T-helper 17 cell (primary cell): Measurements from ENCODE around the gene MCC. TPM values are rescaled to one million over a fixed set of nuclear protein-coding genes. Genes with fewer than 3 reads are reported as not detected.

Experiments
- ATAC-seq: fragments of 150-1000 bp; cut with Tn5 transposase; 2 replicates; pipeline ENCODE4 v1.10.0; 2021; ENCODE audit warnings: mild to moderate bottlenecking, moderate library complexity
- DNase-seq, 3 donors: peaks; one replicate each; pipeline versions ENCODE4 v3.0.0 to v3.0.0-alpha.2; 2020 to 2021
- H3K9me3 ChIP-seq: one replicate; pipeline ENCODE4 v1.7.0; 2013; ENCODE audit warnings: low read length, mild to moderate bottlenecking; ENCODE audit not compliant: control insufficient read depth, poor library complexity, severe bottlenecking
- H3K27ac Mint-ChIP-seq: one replicate; pipeline ENCODE4 v1.8.0; 2022; ENCODE audit warnings: mild to moderate bottlenecking, moderate library complexity, mixed read lengths
- H3K27me3 Mint-ChIP-seq: one replicate; pipeline ENCODE4 v1.8.0; 2022; ENCODE audit warnings: mixed read lengths
- H3K36me3 Mint-ChIP-seq: one replicate; pipeline ENCODE4 v1.8.0; 2022; ENCODE audit warnings: low read depth, mixed read lengths
- H3K4me1 Mint-ChIP-seq: one replicate; pipeline ENCODE4 v1.8.0; 2022; ENCODE audit warnings: mild to moderate bottlenecking, mixed read lengths
- H3K4me3 Mint-ChIP-seq: one replicate; pipeline ENCODE4 v1.8.0; 2022; ENCODE audit warnings: mild to moderate bottlenecking, moderate library complexity, mixed read lengths
- total RNA-seq, 4 donors: library from RNA in 2 of 4; stranded (reverse) in 2 of 4; gene quantifications; one replicate each; pipeline ENCODE4 v1.2.3 and lab custom pipeline; 2022 to 2026

Gene MCC
- total RNA-seq, 2 donors from 2014 or later, result 2.2 to 4.4 TPM

GRCh38 chr5:112986224-112986623, 502.0 kb downstream of the MCC start:
- no peak for ATAC-seq
- H3K27ac Mint-ChIP-seq, result peak overlapping the region; percentile 70

GRCh38 chr5:112983363-112983762, 504.9 kb downstream of the MCC start:
- DNase-seq, result no peak
- H3K9me3 ChIP-seq, result no peaks in the 10 kb centered on the region
- H3K4me3 Mint-ChIP-seq, result no peak overlapping the region
- no peaks in the 10 kb centered on the region for H3K27me3 Mint-ChIP-seq
- H3K4me1 Mint-ChIP-seq, result peaks cover 39% of the 10 kb centered on the region
- peaks cover 2% of the 10 kb centered on the region for H3K36me3 Mint-ChIP-seq
- ATAC-seq, result no peak
- H3K27ac Mint-ChIP-seq, result peak overlapping the region; percentile 37

More at GRCh38 chr5:112986224-112986623, 502.0 kb downstream of the MCC start:
- Mint-ChIP-seq H3K4me1 (peaks cover 44% of the 10 kb centered on the region), H3K4me3 (no peak overlapping the region), H3K36me3 (peaks cover 2% of the 10 kb centered on the region), H3K27me3 (no peaks in the 10 kb centered on the region)
- H3K9me3 ChIP-seq, result no peaks in the 10 kb centered on the region
- no peak for DNase-seq

- H3K4me1 Mint-ChIP-seq, result peaks cover 56% of the 10 kb centered on the region
- H3K36me3 Mint-ChIP-seq, result peaks cover 7% of the 10 kb centered on the region
- ATAC-seq (no peak), DNase-seq (no peak)
- H3K9me3 ChIP-seq, result no peaks in the 10 kb centered on the region
- H3K27me3 Mint-ChIP-seq, result no peaks in the 10 kb centered on the region
- peak overlapping the region; percentile 81 for H3K4me3 Mint-ChIP-seq
- H3K27ac Mint-ChIP-seq, result peak overlapping the region; percentile 98
These were observed 508.5 kb downstream of the MCC start for GRCh38 chr5:112979723-112980122.

GRCh38 chr5:112978836-112979235, 509.4 kb downstream of the MCC start:
- ATAC-seq (no peak), DNase-seq (no peak)
- H3K4me3 Mint-ChIP-seq, result peak overlapping the region; percentile 50
- no peaks in the 10 kb centered on the region for H3K27me3 Mint-ChIP-seq
- no peaks in the 10 kb centered on the region for H3K9me3 ChIP-seq
- peak overlapping the region; percentile 98 for H3K27ac Mint-ChIP-seq
- peaks cover 51% of the 10 kb centered on the region for H3K4me1 Mint-ChIP-seq
- H3K36me3 Mint-ChIP-seq, result peaks cover 7% of the 10 kb centered on the region

GRCh38 chr5:112977440-112977861, 510.8 kb downstream of the MCC start:
- Mint-ChIP-seq H3K4me3 (peak overlapping the region; percentile 99), H3K27me3 (no peaks in the 10 kb centered on the region), H3K4me1 (peaks cover 39% of the 10 kb centered on the region), H3K36me3 (peaks cover 7% of the 10 kb centered on the region), H3K27ac (peak overlapping the region; percentile 98)
- ATAC-seq, result no peak
- H3K9me3 ChIP-seq, result no peaks in the 10 kb centered on the region
- DNase-seq, result no peak

GRCh38 chr5:112976432-112977309, 511.6 kb downstream of the MCC start, which contains the start of gene DCP2:
Gene DCP2 (plus strand): TSS chr5:112976798. CDS start chr5:112976934, 136 bp downstream.
- Mint-ChIP-seq H3K4me3 (peak within 1 kb of the TSS; percentile 99), H3K27ac (peak within 1 kb of the TSS; percentile 98), H3K27me3 (no peaks in the 10 kb centered on the region), H3K4me1 (peaks cover 34% of the 10 kb centered on the region), H3K36me3 (peaks cover 5% of the 10 kb centered on the region)
- DNase-seq (peak; percentile 88 to 94 (median 89)), ATAC-seq (peak; percentile 95)
- H3K9me3 ChIP-seq, result no peaks in the 10 kb centered on the region

- no peaks in the 10 kb centered on the region for H3K9me3 ChIP-seq
- ATAC-seq, result peak; percentile 22
- no peak for DNase-seq
- peak overlapping the region; percentile 99 for H3K4me3 Mint-ChIP-seq
- no peaks in the 10 kb centered on the region for H3K27me3 Mint-ChIP-seq
- peak overlapping the region; percentile 98 for H3K27ac Mint-ChIP-seq
- H3K4me1 Mint-ChIP-seq, result peaks cover 29% of the 10 kb centered on the region
- peaks cover 5% of the 10 kb centered on the region for H3K36me3 Mint-ChIP-seq
These were observed 512.4 kb downstream of the MCC start for GRCh38 chr5:112975721-112976431.

- peaks cover 27% of the 10 kb centered on the region for H3K4me1 Mint-ChIP-seq
- peak overlapping the region; percentile 99 for H3K4me3 Mint-ChIP-seq
- H3K27me3 Mint-ChIP-seq, result no peaks in the 10 kb centered on the region
- H3K9me3 ChIP-seq, result no peaks in the 10 kb centered on the region
- DNase-seq (no peak), ATAC-seq (no peak)
- peak overlapping the region; percentile 98 for H3K27ac Mint-ChIP-seq
- H3K36me3 Mint-ChIP-seq, result peaks cover 5% of the 10 kb centered on the region
These were observed 513.4 kb downstream of the MCC start for GRCh38 chr5:112974901-112975300.

- H3K27ac Mint-ChIP-seq, result no peak overlapping the region
- no peaks in the 10 kb centered on the region for H3K9me3 ChIP-seq
- ATAC-seq (no peak), DNase-seq (no peak)
- H3K27me3 Mint-ChIP-seq, result no peaks in the 10 kb centered on the region
- H3K4me1 Mint-ChIP-seq, result peaks cover 27% of the 10 kb centered on the region
- no peak overlapping the region for H3K4me3 Mint-ChIP-seq
- H3K36me3 Mint-ChIP-seq, result peaks cover 5% of the 10 kb centered on the region
These were observed 514.3 kb downstream of the MCC start for GRCh38 chr5:112973904-112974303.

- Mint-ChIP-seq H3K36me3 (peaks cover 5% of the 10 kb centered on the region), H3K27ac (no peak overlapping the region), H3K27me3 (no peaks in the 10 kb centered on the region), H3K4me1 (peaks cover 23% of the 10 kb centered on the region), H3K4me3 (no peak overlapping the region)
- H3K9me3 ChIP-seq, result no peaks in the 10 kb centered on the region
- no peak for DNase-seq
- no peak for ATAC-seq
These were observed 515.2 kb downstream of the MCC start for GRCh38 chr5:112973036-112973435.

Other genes starting within 250 kb of the MCC start
- not detected for gene TSSK1B, start 53.5 kb downstream of the MCC start, total RNA-seq
- 10 to 100 TPM; 42.5 to 46.9 TPM for gene YTHDC2, start 25.2 kb upstream of the MCC start, total RNA-seq